Measurements from ENCODE around the gene MRGPRF. TPM values are rescaled to one million over a fixed set of nuclear protein-coding genes. Genes with fewer than 3 reads are reported as not detected.

MRGPRF gene, protein sequence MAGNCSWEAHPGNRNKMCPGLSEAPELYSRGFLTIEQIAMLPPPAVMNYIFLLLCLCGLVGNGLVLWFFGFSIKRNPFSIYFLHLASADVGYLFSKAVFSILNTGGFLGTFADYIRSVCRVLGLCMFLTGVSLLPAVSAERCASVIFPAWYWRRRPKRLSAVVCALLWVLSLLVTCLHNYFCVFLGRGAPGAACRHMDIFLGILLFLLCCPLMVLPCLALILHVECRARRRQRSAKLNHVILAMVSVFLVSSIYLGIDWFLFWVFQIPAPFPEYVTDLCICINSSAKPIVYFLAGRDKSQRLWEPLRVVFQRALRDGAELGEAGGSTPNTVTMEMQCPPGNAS
- not detected in 2 replicates for polyA plus RNA-seq

DNA sequence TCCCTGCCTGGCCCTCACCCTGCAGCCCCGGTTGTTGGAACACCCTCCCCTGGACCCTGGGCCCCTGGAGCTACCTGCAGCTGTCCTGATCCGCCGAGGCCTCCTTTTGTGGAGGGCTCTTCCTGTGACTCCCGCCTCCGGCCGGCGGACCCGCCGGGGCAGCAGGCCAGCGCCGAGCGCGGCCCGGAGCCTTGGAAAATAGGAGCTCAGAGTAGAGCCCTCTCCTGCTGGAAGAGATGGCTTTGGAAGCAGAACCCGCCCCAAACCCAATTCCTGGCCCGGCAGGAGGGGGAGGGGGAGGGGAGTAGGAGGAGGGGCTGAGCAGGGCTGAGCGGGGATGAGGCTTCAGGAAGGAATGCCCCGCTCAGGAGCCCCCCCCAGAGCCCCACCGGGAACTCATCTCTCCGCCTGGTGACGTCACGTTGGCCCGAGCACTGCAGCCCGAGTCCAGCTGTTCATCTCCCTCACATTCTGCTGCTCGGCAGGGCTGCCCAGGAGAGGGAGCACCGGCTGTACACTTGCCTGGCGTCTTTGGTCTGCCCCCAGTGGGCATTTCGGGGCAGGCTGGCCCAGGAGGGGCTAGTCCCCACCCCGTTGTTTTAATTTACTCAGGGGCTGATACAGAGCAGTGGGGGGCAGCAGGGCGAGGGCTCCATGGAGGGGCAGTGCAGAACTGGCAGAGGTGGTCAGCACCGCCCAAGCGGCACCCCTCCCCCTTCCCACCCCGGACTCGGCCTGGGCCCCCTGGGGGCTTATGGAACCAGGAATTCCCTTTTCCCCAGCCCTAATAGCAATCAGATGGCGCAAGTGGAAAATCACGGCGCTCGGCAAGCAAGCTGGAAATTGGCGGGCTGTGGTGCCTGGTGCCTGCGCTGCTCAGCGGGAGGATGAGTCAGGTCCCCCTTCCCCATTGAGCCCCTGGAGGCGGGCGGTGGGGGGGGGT is at the start of gene MRGPRF:
Gene MRGPRF, minus strand, starts transcription at position 238 of the 943 bp plus-strand sequence. CDS start 3,345 bp downstream, outside the sequence.

DNA sequence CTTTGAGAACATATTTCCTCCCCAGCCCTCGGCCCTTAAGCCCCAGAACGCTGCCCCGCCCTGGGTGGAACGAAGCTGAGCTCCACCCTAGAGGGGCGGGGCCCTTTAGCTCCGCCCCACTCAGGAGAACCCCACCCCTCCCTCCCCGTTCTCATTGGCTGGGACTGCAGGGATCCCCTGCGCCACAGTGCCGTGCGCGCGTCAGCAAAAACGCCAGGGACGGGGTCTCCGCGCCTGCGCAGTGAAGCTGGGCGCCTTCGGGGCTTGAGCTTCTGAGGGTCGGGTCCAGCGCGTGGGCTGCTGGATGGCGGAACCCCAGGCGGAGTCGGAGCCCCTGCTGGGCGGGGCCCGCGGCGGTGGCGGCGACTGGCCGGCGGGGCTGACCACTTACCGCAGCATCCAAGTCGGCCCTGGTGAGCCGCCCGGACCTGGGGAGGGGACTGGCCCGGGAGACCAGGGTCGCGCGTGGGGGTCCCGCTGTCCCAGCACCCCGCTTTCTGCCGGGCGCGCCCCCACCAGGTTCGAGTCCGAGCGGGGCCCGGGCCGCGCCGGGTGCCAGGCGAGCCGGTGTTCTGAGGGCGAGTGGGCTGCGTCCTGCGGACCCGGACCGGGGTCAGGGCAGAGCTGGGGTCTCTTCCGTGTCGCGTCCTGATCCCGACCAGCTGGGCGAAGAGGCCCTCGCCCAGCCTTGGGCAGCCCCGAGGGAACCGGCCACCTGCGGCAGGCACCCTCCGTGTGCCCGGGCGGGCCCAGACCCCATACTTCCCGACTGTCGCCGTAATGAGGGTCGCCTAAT is 35.8 kb upstream of the MRGPRF start, which contains the start of gene TPCN2:
Gene TPCN2, plus strand, starts transcription at position 239 of the 796 bp plus-strand sequence. Its CDS starts 66 bp downstream, at position 305.

DNA sequence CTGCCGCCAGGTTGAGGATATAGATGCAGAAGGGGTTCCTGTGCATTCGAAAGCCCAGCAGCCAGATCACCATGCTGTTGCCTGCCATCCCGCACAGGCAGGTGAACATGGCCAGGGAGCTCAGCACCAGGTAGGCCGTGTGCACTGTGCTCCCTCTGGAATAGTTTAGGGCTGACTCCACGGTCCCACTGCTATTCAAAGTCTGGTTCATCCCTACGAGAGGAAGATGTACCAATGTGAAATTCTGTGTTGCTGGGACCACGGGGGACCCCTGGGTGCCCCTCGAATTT is 32.3 kb downstream of the MRGPRF start, which contains the start of gene MRGPRD:
Gene MRGPRD, minus strand, starts transcription at position 211 of the 290 bp plus-strand sequence. Its CDS starts 0 bp downstream, at position 211.

Other genes with a start within 250 kb of the MRGPRF start
- 2.6 and 2.9 TPM in 2 replicates for gene CPT1A, start 171.3 kb downstream of the MRGPRF start, polyA plus RNA-seq
- gene MRPL21, start 109.4 kb downstream of the MRGPRF start, polyA plus RNA-seq = 213 and 239 TPM in 2 replicates
- gene IGHMBP2, start 109.4 kb downstream of the MRGPRF start, polyA plus RNA-seq = 2.3 and 9.9 TPM in 2 replicates
- not detected in 2 replicates for gene MRGPRD, start 32.3 kb downstream of the MRGPRF start, polyA plus RNA-seq
- gene TPCN2, start 35.7 kb upstream of the MRGPRF start, polyA plus RNA-seq = 0.71 and 0.93 TPM in 2 replicates
- not detected in 2 replicates for gene SMIM38, start 142.7 kb upstream of the MRGPRF start, polyA plus RNA-seq